GM23248 (cell line): ENCODE results near the gene KIN. TPM values are rescaled to one million over a fixed set of nuclear protein-coding genes. Genes with fewer than 3 reads are reported as not detected.

ENCODE experiments used
- DNase-seq: peaks from one replicate; pipeline ENCODE4 v3.0.0-alpha.2; 2015
- H2AFZ ChIP-seq: fragments of 200-600 bp; sonication (generic); 2 replicates; pipeline ENCODE4 v1.6.1; 2016; ENCODE audit warnings: antibody characterized with exemption
- H3F3A ChIP-seq: fragments of 200-600 bp; sonication (generic); 2 replicates; pipeline ENCODE4 v1.6.1; 2016; ENCODE audit warnings: mild to moderate bottlenecking, antibody characterized with exemption, mixed run types; ENCODE audit not compliant: insufficient read depth
- H3K27ac ChIP-seq: fragments of 200-600 bp; sonication (generic); 2 replicates; pipeline ENCODE4 v1.5.1; 2016; ENCODE audit warnings: mild to moderate bottlenecking
- H3K27me3 ChIP-seq: fragments of 200-600 bp; sonication (generic); replicated peaks from 2 replicates; pipeline ENCODE4 v1.6.1; 2016; ENCODE audit warnings: mild to moderate bottlenecking; ENCODE audit not compliant: insufficient read depth
- H3K36me3 ChIP-seq: fragments of 200-600 bp; sonication (generic); 2 replicates; pipeline ENCODE4 v1.6.1; 2016; ENCODE audit warnings: low read depth, mild to moderate bottlenecking
- H3K4me1 ChIP-seq: fragments of 200-600 bp; sonication (generic); 2 replicates; pipeline ENCODE4 v1.6.1; 2016; ENCODE audit warnings: mild to moderate bottlenecking; ENCODE audit not compliant: insufficient read depth
- H3K4me2 ChIP-seq: fragments of 200-600 bp; sonication (generic); one replicate; pipeline ENCODE4 v1.6.1; 2016; ENCODE audit warnings: mild to moderate bottlenecking; ENCODE audit not compliant: unreplicated experiment
- H3K4me3 ChIP-seq: fragments of 200-600 bp; sonication (generic); 2 replicates; pipeline ENCODE4 v1.5.1; 2016; ENCODE audit warnings: mild to moderate bottlenecking
- H3K79me2 ChIP-seq: fragments of 200-600 bp; sonication (generic); 2 replicates; pipeline ENCODE4 v1.6.1; 2016; ENCODE audit warnings: mild to moderate bottlenecking; ENCODE audit not compliant: insufficient read depth
- H3K9ac ChIP-seq: fragments of 200-600 bp; sonication (generic); 2 replicates; pipeline ENCODE4 v1.6.1; 2016; ENCODE audit warnings: mild to moderate bottlenecking
- H3K9me2 ChIP-seq: fragments of 200-600 bp; sonication (generic); 2 replicates; pipeline ENCODE4 v1.6.1; 2016; ENCODE audit warnings: mixed run types, mild to moderate bottlenecking, moderate library complexity; ENCODE audit not compliant: insufficient read depth
- H3K9me3 ChIP-seq: fragments of 200-600 bp; sonication (generic); one replicate; pipeline ENCODE4 v1.6.1; 2017; ENCODE audit warnings: low read depth
- H4K20me1 ChIP-seq: fragments of 200-600 bp; sonication (generic); 2 replicates; pipeline ENCODE4 v1.6.0; 2016; ENCODE audit not compliant: insufficient read depth
- EZH2 ChIP-seq: fragments of 200-600 bp; sonication (generic); IDR thresholded peaks from 2 replicates; pipeline ENCODE4 v1.6.1; 2018; ENCODE audit warnings: antibody characterized with exemption, mild to moderate bottlenecking; ENCODE audit not compliant: insufficient read depth, poor library complexity, severe bottlenecking
- EZH2phosphoT487 ChIP-seq: fragments of 200-600 bp; sonication (generic); IDR thresholded peaks from 2 replicates; pipeline ENCODE4 v1.6.1; 2018; ENCODE audit warnings: antibody characterized with exemption, moderate library complexity, mild to moderate bottlenecking, low read depth; ENCODE audit not compliant: insufficient read depth
- WGBS, 2 experiments: methylation state at CpG; one replicate each; pipeline ENCODE4 v1.1.6; 2015 to 2017; ENCODE audit warnings: low lambda C conversion rate in 2 of 2, low coverage in 1 of 2; ENCODE audit errors: missing lambda C conversion rate in 2 of 2; 5-methylcytosine and 5-hydroxymethylcytosine counted together
- in situ Hi-C: fragments of 300-500 bp; cut with MboI; formaldehyde crosslinking; loops from 2 replicates; pipeline ENCODE4 v1.15.0; 2020
- polyA plus RNA-seq: library from polyadenylated mRNA; unstranded; fragments of >200 nt; fragmentation: Nextera tagmentation; extraction: Ambion mirVana; gene quantifications from 2 replicates; pipeline ENCODE4 v1.2.1, GENCODE V29; 2016
- total RNA-seq: library from RNA; depleted of rRNA; stranded (reverse); fragments of >200 nt; shearing (Covaris generic); gene quantifications from 2 replicates; pipeline ENCODE4 v1.2.3, GENCODE V29; 2014

The KIN gene
- total and polyA plus RNA-seq, 2 experiments from 2014 or later: 3.8 to 10.6 TPM

DNA sequence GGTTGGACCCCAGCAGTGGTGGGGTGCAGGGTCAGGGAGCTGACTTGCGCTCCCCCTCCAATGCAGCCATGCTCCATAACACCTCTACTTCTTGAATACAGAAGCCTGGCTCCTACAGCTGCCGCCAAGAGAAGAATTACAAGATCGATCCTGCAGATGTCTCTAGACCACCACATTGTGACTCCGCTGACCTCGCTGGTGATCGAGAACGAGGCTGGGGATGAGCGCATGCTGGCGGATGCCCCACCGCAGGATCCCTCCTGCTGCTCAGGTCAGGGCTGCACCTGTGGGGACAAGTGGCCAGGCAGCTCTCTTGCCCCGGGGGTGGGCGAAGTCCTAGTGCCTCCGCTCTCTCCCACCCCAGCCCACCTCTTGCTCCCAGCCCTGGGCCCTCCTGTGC is 53.0 kb downstream of the KIN start:
- no peak overlapping the region for H3K4me3 ChIP-seq

DNA sequence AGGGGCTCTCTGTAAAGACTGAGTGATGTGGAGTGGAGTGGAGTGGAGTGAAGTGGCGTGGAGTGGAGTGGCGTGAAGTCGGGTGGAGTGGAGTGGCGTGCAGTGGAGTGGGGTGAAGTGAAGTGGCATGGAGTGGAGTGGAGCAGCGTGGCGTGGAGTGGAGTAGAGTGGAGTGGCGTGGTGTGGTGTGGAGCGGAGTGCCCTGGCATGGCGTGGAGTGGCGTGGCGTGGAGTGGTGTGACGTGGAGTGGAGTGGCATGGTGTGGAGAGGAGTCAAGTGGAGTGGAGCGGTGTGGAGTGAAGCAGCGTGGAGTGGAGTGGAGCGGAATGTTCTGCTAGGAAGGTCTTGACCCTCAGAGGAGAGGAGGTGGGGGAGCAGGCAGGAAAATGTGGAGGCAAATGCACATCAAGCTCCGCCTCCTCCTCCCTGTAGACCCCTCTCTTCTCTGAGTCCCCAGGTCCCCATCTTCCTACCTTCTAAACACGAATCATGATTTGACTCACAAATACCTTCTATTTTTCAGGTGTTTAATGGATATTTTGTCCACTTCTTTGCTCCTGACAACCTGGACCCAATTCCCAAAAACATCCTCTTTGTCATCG is 64.8 kb downstream of the KIN start:
- Histone ChIP-seq H3K79me2 (no peaks in the 10 kb centered on the region), H3K4me3 (no peak overlapping the region), H2AFZ (no peak overlapping the region), H3K4me1 (no peaks in the 10 kb centered on the region), H3K9ac (no peak overlapping the region), H3K36me3 (no peaks in the 10 kb centered on the region), H3K9me2 (no peaks in the 10 kb centered on the region), H4K20me1 (no peaks in the 10 kb centered on the region), H3K4me2 (no peak overlapping the region), H3K27ac (no peak overlapping the region), H3K9me3 (no peaks in the 10 kb centered on the region), H3F3A (no peaks in the 10 kb centered on the region), H3K27me3 (peaks cover 12% of the 10 kb centered on the region; the same call in 1 of the 2 replicates)
- no peak for TF ChIP-seq EZH2
- no peak for DNase-seq
- 50 to 51% methylated on average over 18 of the region's 18 CpGs for WGBS, 2 experiments
- in situ Hi-C loops: no loop called here

More for the DNA sequence above, 53.0 kb downstream of the KIN start:
- no peak overlapping the region for H3K4me2 ChIP-seq
- H3K4me1 ChIP-seq: no peaks in the 10 kb centered on the region
- H3K79me2 ChIP-seq: no peaks in the 10 kb centered on the region
- H4K20me1 ChIP-seq: no peaks in the 10 kb centered on the region
- H3K36me3 ChIP-seq: no peaks in the 10 kb centered on the region
- no peak overlapping the region for H2AFZ ChIP-seq
- DNase-seq: no peak
- H3K27me3 ChIP-seq: no peaks in the 10 kb centered on the region
- WGBS, 2 experiments: 77 to 80% methylated on average over 10 to 13 of the region's 13 CpGs
- no peak overlapping the region for H3K27ac ChIP-seq
- in situ Hi-C loops: no loop called here
- TF ChIP-seq EZH2 (no peak), EZH2phosphoT487 (no peak)
- H3F3A ChIP-seq: no peaks in the 10 kb centered on the region
- H3K9ac ChIP-seq: no peak overlapping the region
- no peaks in the 10 kb centered on the region for H3K9me3 ChIP-seq
- no peaks in the 10 kb centered on the region for H3K9me2 ChIP-seq

DNA sequence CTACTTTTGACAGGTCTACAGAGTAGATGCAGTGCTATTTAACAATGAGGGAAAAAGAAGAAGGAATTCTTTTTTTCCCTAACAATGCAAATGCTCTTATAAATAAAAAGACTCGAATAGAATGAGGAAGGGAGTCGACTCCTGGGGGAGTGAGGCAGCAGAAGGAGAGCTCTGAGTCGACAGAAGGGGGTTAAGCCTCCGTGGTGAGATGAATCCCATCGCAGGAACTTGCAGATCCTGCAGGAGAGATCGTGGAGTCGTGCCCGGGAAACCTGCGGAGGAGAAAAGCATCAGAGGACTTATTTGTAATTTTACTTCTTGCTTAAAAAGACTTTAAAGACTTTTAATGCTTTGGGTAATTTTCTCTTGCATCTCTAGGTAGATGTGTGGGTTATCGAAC is 67.3 kb downstream of the KIN start:
- peaks cover 3% of the 10 kb centered on the region; the same call in 1 of the 2 replicates for H3K27me3 ChIP-seq
- no peaks in the 10 kb centered on the region for H3K36me3 ChIP-seq
- H3K9ac ChIP-seq: no peak overlapping the region
- WGBS, 2 experiments: 34 to 41% methylated on average over 10 of the region's 10 CpGs
- H3K4me1 ChIP-seq: no peaks in the 10 kb centered on the region
- H3K79me2 ChIP-seq: no peaks in the 10 kb centered on the region
- no peaks in the 10 kb centered on the region for H4K20me1 ChIP-seq
- H3K4me2 ChIP-seq: no peak overlapping the region
- H3K9me3 ChIP-seq: no peaks in the 10 kb centered on the region
- TF ChIP-seq EZH2: no peak
- no peak for TF ChIP-seq EZH2phosphoT487
- in situ Hi-C loops: no loop called here
- no peak overlapping the region for H3K27ac ChIP-seq
- H2AFZ ChIP-seq: no peak overlapping the region
- H3K4me3 ChIP-seq: no peak overlapping the region
- no peaks in the 10 kb centered on the region for H3F3A ChIP-seq
- no peaks in the 10 kb centered on the region for H3K9me2 ChIP-seq
- no peak for DNase-seq

DNA sequence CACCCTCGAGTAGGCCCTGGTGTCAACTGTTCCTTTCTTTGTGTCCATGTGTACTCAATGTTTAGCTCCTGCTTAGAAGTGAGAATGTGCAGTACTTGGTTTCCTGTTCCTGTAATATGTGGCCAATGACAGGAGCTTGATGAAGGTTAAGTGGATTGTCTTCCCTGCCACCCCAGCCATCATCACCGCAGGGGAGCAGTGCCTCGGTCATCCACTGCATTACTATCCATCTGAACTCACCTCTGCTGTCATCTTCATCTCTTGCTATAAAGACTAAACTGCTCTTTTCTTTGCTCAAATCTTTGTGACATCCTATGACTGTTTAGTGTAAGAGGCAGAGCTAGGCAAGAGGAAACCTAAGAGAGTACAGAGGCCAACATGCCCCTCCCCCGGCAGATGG is 69.1 kb downstream of the KIN start:
- in situ Hi-C loops: no loop called here
- Histone ChIP-seq H3K79me2 (no peaks in the 10 kb centered on the region), H3K36me3 (no peaks in the 10 kb centered on the region), H3K4me3 (no peak overlapping the region), H3K9ac (no peak overlapping the region), H4K20me1 (no peaks in the 10 kb centered on the region), H3K9me2 (no peaks in the 10 kb centered on the region), H3K9me3 (no peaks in the 10 kb centered on the region), H3K27me3 (no peaks in the 10 kb centered on the region; the same call in 1 of the 2 replicates), H2AFZ (no peak overlapping the region), H3F3A (no peaks in the 10 kb centered on the region), H3K4me2 (no peak overlapping the region), H3K27ac (no peak overlapping the region), H3K4me1 (no peaks in the 10 kb centered on the region)
- no peak for DNase-seq
- TF ChIP-seq EZH2 (no peak), EZH2phosphoT487 (no peak)
- WGBS, 2 experiments: 36 to 43% methylated on average over 4 of the region's 4 CpGs
